ENCODE results near the gene ABCA7.

DNA sequence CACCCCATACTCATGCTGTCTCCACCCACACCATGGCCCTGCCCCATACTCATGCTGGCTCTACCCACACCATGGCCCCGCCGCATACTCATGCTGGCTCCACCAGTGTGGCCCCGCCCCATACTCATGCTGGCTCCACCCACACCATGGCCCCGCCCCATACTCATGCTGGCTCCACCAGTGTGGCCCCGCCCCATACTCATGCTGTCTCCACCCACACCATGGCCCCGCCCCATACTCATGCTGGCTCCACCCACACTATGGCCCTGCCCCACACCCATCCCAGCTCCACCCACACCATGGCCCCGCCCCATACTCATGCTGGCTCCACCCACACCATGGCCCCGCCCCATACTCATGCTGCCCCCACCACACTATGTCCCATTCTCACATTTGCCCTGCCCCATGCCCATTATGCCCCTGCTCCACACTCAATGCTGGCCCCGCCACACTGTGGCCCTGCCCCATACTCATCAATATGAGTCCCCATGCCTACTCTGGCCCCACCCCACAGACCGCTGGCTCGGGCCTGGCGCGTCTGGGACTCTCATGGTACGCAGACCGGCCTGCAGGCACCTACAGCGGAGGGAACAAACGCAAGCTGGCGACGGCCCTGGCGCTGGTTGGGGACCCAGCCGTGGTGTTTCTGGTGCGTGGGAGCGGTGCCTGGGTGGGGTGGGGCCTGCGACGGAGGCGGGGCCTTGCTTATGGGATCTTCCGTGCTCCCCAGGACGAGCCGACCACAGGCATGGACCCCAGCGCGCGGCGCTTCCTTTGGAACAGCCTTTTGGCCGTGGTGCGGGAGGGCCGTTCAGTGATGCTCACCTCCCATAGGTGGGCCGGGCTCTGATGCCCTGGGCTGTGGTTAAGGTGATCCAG, 23.4 kb downstream of the ABCA7 start:
- TF ChIP-seq, protein P1, sequence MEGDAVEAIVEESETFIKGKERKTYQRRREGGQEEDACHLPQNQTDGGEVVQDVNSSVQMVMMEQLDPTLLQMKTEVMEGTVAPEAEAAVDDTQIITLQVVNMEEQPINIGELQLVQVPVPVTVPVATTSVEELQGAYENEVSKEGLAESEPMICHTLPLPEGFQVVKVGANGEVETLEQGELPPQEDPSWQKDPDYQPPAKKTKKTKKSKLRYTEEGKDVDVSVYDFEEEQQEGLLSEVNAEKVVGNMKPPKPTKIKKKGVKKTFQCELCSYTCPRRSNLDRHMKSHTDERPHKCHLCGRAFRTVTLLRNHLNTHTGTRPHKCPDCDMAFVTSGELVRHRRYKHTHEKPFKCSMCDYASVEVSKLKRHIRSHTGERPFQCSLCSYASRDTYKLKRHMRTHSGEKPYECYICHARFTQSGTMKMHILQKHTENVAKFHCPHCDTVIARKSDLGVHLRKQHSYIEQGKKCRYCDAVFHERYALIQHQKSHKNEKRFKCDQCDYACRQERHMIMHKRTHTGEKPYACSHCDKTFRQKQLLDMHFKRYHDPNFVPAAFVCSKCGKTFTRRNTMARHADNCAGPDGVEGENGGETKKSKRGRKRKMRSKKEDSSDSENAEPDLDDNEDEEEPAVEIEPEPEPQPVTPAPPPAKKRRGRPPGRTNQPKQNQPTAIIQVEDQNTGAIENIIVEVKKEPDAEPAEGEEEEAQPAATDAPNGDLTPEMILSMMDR (IDR thresholded peaks at IDR 0.05; ENCODE audit: insufficient read depth, low read length, poor library complexity, severe bottlenecking) = no peak
- no peak for TF ChIP-seq EZH2phosphoT487 (conservative IDR thresholded peaks at IDR 0.05; ENCODE audit: low read length)

All from SU-DHL-6 (cell line).